Stimulated activated CD8-positive, alpha-beta memory T cell treated with anti-CD3 and anti-CD28 coated beads, Interleukin-15, amount 100 ng/mL, for 48 hours (primary cell): ENCODE results near the gene TTI1.

Experiments
- DNase-seq, 2 donors: peaks; one replicate each; pipeline ENCODE4 v3.0.0-alpha.2; 2020; ENCODE audit warnings: low read depth in 2 of 2

The TTI1 gene

GRCh38 chr20:38055294-38055693, 22.0 kb upstream of the TTI1 start:
- no peak for DNase-seq

GRCh38 chr20:38054647-38055046, 21.4 kb upstream of the TTI1 start:
- no peak for DNase-seq

DNA sequence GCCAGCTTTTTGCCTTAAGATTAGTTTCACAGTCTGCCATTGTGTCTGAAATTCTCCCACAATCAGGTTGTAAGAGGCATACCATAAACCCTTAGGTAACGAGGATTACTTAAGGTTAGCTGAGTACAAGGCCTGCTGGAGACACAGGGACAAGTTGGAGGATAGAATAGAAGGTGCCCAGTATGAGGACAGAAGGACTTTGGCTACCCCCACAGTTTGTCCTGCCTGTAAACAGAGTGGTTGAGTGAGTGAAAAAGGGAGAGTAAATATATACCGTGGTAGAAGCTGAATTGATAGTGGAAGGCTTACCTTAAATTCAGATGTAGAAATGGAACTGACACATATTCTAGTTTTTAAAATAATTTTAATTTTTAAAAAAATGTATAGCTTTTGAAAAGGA, 19.6 kb upstream of the TTI1 start:
- DNase-seq = no peak

- DNase-seq = no peak
These were observed 17.4 kb upstream of the TTI1 start for GRCh38 chr20:38050686-38051085.

GRCh38 chr20:38049800-38050199, 16.5 kb upstream of the TTI1 start:
- no peak for DNase-seq

DNA sequence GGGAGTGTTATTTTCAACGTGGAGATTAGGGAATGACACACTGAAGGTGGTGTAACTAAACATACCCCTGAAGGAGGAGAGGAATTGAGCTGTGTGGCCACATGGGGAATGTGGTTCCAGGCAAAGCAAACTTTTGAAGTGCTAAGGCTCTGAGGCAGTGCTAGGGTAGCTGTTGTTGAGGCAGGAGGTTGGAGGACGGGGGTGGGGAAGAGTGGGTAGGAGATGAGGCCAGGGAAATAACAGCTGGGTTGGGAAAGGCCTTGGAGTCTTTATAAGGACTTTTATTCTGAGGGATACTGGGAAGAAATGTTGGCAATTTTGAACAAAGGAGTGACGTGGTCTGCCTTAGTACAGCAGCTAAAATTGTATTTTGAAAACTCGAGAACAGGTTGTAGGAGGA, 13.3 kb upstream of the TTI1 start:
- no peak for DNase-seq

DNA sequence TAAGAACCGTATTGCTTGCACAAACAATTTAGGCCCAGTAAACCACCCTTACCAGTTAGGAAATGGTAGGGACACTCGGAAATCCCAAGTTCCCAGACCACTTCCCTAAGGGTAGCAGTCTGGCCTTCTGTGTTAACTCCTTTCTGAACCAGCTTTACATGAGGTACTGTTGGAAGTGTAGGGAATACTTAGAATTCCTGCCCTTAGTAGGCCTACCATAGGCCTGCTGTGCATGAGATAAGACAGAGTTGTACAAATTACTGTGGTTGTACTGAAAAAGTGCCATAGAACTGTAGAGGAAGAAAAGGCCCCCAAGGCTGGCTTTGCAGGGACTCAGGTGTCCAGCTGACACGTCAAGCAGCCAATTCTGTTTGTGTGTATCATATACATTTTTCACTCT, 11.4 kb upstream of the TTI1 start:
- no peak for DNase-seq

DNA sequence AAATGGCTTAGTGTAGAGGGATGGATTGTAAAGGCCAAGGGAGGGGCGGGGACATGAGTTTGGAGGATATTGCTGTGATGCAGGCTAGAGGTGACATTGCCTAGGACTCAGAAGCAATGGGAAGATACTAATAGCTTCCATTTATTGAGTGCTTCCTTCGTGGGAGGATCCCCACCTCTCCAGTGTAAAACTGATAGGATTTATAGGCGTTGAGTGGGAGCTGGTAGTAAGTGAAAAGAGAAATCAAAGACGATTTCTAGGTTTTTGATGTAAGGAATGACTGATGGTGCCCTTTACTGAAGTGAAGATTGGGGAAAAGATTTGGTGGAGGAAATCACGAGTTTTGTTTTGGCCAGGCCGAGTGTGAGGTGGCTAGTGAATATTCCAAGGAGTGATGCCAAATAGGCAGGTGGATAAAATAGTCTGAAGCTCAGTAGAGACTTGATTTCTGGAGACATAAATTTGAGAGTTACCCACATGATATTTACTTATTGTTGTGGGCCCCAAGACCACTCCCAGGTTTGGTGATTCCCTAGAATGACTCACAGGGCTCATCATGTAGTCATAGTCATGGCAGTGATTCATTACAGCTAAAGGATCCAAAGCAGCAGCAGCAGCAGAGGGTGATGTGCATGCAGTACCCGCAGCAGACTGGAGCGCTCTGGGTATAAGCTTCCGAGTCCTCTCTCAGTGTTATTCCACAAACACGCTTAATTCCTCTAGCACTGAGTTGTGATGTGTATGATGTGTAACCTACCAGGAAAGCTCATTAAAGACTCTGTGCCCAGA, 10.4 kb upstream of the TTI1 start:
- peak in 1 of 2 donors; percentile 2 for DNase-seq

DNA sequence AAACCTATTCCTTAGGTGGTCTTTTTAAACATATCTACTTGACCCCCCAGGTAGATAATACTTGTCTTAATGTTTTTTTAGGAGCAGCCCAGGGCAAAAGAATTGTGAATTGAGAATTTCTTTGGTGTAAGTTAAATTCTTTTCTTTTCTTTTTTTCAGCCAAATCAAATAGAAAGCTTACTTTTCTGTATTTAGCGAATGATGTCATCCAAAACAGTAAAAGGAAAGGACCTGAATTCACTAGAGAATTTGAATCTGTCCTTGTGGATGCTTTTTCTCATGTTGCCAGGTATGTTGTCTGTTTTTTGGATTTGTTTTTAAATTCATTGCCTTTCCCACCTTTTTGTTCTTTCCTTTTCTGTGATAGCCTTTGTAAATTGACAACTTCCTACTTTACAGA, 7.0 kb upstream of the TTI1 start:
- no peak for DNase-seq

- no peak for DNase-seq
These were observed 3.1 kb upstream of the TTI1 start for GRCh38 chr20:38036366-38036765.

GRCh38 chr20:38034961-38035360, 1.7 kb upstream of the TTI1 start:
- no peak for DNase-seq

DNA sequence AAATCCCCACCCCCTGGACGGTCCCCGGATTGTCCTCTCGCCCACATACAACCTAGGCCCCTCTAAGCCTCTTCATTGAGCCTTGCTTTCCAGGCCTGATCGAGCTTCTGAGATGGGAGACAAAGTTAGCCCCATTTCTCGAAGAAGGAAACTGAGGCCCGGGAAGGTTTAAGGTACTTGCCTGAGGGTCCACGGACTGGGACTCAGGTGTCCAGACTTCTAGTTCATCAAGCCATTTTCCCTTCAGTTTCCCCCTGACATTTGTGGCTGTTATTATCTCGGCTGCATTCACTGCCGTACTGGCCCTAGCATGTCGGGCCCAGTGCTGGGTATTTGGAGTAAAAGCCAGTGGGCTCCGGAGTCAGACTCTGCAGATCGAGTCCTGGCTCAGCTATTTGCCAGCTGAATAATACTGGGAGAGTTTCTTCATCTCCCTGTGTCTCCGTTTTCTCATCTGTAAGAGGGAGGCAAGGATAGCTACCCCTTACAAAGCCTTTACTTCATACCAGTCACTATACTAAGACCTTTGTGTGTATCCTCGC, 923 bp upstream of the TTI1 start:
- DNase-seq = no peak

DNA sequence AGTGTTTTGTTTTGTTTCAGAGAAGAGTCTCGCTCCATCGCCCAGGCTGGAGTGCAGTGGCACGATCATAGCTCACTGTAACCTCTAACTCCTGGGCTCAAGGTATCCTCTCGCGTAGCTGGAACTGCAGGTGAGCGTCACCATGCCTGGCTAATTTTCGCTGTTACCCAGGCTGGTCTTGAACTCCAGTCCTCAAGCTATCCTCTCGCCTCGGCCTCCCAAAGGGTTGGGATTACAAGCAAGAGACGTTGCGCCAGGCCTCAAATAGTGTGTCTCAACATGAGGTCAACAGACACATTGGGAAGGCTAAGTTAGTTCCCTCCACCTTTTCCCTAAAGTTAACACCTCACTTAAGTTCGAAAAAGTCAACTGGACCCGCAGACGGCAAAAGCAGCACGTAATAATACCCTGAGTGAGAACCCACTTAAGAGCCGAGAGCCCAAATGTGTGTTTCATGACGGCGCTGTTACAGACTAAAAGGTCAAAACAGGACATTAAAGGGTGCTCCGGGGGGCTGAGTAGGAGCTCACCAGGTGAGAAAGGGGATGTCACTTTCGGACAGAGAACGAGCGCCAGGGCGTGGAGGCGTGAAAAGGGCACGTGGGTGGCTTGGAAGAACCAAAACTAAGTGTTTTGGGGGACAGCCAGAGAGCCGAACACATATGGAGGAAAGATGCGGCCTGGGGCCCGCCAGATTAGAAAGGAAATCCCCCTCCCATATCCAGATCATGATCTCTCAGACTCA, 499 bp downstream of the TTI1 start:
- DNase-seq = peak; percentile 42 to 59

GRCh38 chr20:38031957-38032356, 1.3 kb downstream of the TTI1 start:
- DNase-seq = no peak

GRCh38 chr20:38029453-38029852, 3.8 kb downstream of the TTI1 start:
- no peak for DNase-seq

DNA sequence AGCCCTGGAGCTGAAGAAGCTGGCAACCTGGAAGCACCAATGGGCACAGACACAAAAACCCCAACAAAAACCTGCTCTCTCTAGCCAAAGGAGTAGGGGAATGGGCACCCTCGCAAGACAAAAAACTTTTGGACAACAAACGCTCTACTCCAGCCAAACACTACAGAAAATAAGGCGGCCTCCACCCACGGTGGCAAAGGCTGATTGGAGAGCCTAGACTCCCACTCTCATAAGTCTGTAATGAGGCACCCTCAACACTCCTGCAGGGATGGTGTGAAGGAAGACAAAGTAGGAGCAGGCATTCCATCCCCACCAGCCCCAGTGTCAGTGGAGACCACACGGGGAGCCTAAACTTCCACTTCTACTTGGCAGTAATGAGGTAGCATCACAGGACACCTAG, 8.8 kb downstream of the TTI1 start:
- no peak for DNase-seq

- no peak for DNase-seq
These were observed 9.9 kb downstream of the TTI1 start for GRCh38 chr20:38023181-38024001.

GRCh38 chr20:38021087-38021772, 12.0 kb downstream of the TTI1 start:
- no peak for DNase-seq

DNA sequence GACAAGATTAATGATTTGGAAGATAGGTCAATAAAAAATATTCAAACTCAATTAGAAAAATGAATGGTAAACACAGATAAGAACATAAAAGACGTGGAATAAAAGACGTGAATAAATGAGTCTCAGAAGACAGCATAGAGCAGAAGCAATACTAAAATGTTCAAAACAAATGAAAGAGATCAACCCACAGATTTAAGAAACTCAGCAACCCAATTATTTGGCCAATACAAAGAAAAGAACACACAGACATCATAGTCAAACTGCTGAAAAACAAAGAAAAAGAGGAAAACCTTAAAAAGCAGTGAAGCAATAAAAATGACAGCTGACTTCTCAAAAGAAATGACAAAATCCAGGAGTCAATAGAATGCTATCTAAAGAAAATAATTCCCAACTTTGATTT, 14.9 kb downstream of the TTI1 start:
- DNase-seq = no peak

GRCh38 chr20:38017959-38018358, 15.3 kb downstream of the TTI1 start:
- no peak for DNase-seq

GRCh38 chr20:38013887-38014286, 19.4 kb downstream of the TTI1 start:
- DNase-seq = no peak

GRCh38 chr20:38012332-38012731, 20.9 kb downstream of the TTI1 start:
- no peak for DNase-seq
